ENCODE results near the gene SYNC. TPM values are rescaled to one million over a fixed set of nuclear protein-coding genes. Genes with fewer than 3 reads are reported as not detected.
"Not testable (repeated sequence)": the region's sequence is repeated elsewhere in the genome, so short reads cannot be mapped to it uniquely, and the experiment has no call there.

SYNC gene
- total RNA-seq, 2 donors from 2014 or later: 2.3 to 4.9 TPM

GRCh38 chr1:32681509-32681908 lies 21.1 kb downstream of the SYNC start:
- Histone ChIP-seq H3K4me1 (peaks cover 18% of the 10 kb centered on the region), H3K9me3 (no peaks in the 10 kb centered on the region), H3K27ac (peak overlapping the region in 1 of 4 donors; percentile 26), H3K4me3 (no peak overlapping the region), H3K36me3 (replicated peaks in 1 of 2; ENCODE audit: insufficient read depth in 1 of 2, low read depth in 2 of 2) (peaks cover 0 to 24% of the 10 kb centered on the region in 2 donors), H3K27me3 (no peaks in the 10 kb centered on the region)
- 26 to 56% methylated on average over 2 of the region's 2 CpGs for WGBS, 2 donors
- intact Hi-C loops (cut with DNase I): no loop called here
- ATAC-seq (no peak), DNase-seq (no peak)
- TF ChIP-seq CTCF (IDR thresholded peaks at IDR 0.05) (no peak), POLR2A (IDR thresholded peaks at IDR 0.05) (no peak)

GRCh38 chr1:32680642-32681041 lies 21.9 kb downstream of the SYNC start:
- no peak overlapping the region for H3K4me3 ChIP-seq
- DNase-seq: no peak
- 47 to 67% methylated on average over 1 of the region's 1 CpG for WGBS, 2 donors
- no peak overlapping the region for H3K27ac ChIP-seq
- intact Hi-C loops (cut with DNase I): no loop called here
- no peaks in the 10 kb centered on the region for H3K9me3 ChIP-seq
- TF ChIP-seq CTCF (IDR thresholded peaks at IDR 0.05) (no peak), POLR2A (IDR thresholded peaks at IDR 0.05) (no peak)
- H3K36me3 ChIP-seq (replicated peaks in 1 of 2; ENCODE audit: insufficient read depth in 1 of 2, low read depth in 2 of 2): peaks cover 0 to 21% of the 10 kb centered on the region in 2 donors
- no peaks in the 10 kb centered on the region for H3K27me3 ChIP-seq
- peaks cover 18% of the 10 kb centered on the region for H3K4me1 ChIP-seq
- no peak for ATAC-seq

- H3K4me3 ChIP-seq; DNase-seq; H3K9me3 ChIP-seq; ATAC-seq; intact Hi-C loops (cut with DNase I); H3K27ac ChIP-seq; H3K27me3 ChIP-seq: not testable (repeated sequence)
- 82 to 89% methylated on average over 4 of the region's 4 CpGs for WGBS, 2 donors
- H3K4me1 ChIP-seq: peaks cover 18% of the 10 kb centered on the region
- H3K36me3 ChIP-seq (replicated peaks in 1 of 2; ENCODE audit: insufficient read depth in 1 of 2, low read depth in 2 of 2): peaks cover 0 to 20% of the 10 kb centered on the region in 2 donors
Observed at GRCh38 chr1:32679993-32680392, 22.6 kb downstream of the SYNC start.

- peaks cover 15% of the 10 kb centered on the region for H3K4me1 ChIP-seq
- no peak overlapping the region for H3K4me3 ChIP-seq
- WGBS, 2 donors: 10 to 19% methylated on average over 2 to 3 of the region's 3 CpGs
- H3K27ac ChIP-seq: no peak overlapping the region
- intact Hi-C loops (cut with DNase I): no loop called here
- ATAC-seq (no peak), DNase-seq (no peak)
- H3K36me3 ChIP-seq (replicated peaks in 1 of 2; ENCODE audit: insufficient read depth in 1 of 2, low read depth in 2 of 2): peaks cover 5 to 41% of the 10 kb centered on the region in 2 donors
- no peak for TF ChIP-seq CTCF (IDR thresholded peaks at IDR 0.05)
- no peak for TF ChIP-seq POLR2A (IDR thresholded peaks at IDR 0.05)
- H3K27me3 ChIP-seq: no peaks in the 10 kb centered on the region
- no peaks in the 10 kb centered on the region for H3K9me3 ChIP-seq
Observed at GRCh38 chr1:32676945-32677344, 25.6 kb downstream of the SYNC start.

GRCh38 chr1:32668716-32669115 lies 33.9 kb downstream of the SYNC start:
- H3K27me3 ChIP-seq; H3K9me3 ChIP-seq; intact Hi-C loops (cut with DNase I); H3K27ac ChIP-seq; H3K4me1 ChIP-seq; ATAC-seq; H3K4me3 ChIP-seq; DNase-seq: not testable (repeated sequence)
- peaks cover 14 to 57% of the 10 kb centered on the region in 2 donors for H3K36me3 ChIP-seq (replicated peaks in 1 of 2; ENCODE audit: insufficient read depth in 1 of 2, low read depth in 2 of 2)
- 93 to 96% methylated on average over 5 of the region's 5 CpGs for WGBS, 2 donors

- no peaks in the 10 kb centered on the region for H3K27me3 ChIP-seq
- no peak overlapping the region for H3K4me3 ChIP-seq
- intact Hi-C loops (cut with DNase I): no loop called here
- 78 to 81% methylated on average over 12 of the region's 12 CpGs for WGBS, 2 donors
- DNase-seq: no peak
- no peak for TF ChIP-seq POLR2A (IDR thresholded peaks at IDR 0.05)
- no peak for TF ChIP-seq CTCF (IDR thresholded peaks at IDR 0.05)
- no peak for ATAC-seq
- no peak overlapping the region for H3K27ac ChIP-seq
- H3K36me3 ChIP-seq (replicated peaks in 1 of 2; ENCODE audit: insufficient read depth in 1 of 2, low read depth in 2 of 2): peaks cover 9 to 50% of the 10 kb centered on the region in 2 donors
- H3K4me1 ChIP-seq: peaks cover 3% of the 10 kb centered on the region
- H3K9me3 ChIP-seq: no peaks in the 10 kb centered on the region
Observed at GRCh38 chr1:32666901-32667566, 35.5 kb downstream of the SYNC start.

All from body of pancreas (tissue), 4 donors.